Kidney (tissue), 14 donors: ENCODE data around the gene DCHS1. TPM values are rescaled to one million over a fixed set of nuclear protein-coding genes. Genes with fewer than 3 reads are reported as not detected.

Experiments used
- DNase-seq, 5 donors: peaks; one replicate each; pipeline ENCODE4 v3.0.0-alpha.2; 2013 to 2020
- FAIRE-seq: peaks from 2 replicates; lab custom pipeline; 2012; peaks lifted over from hg19 to GRCh38; lab: Jason Lieb, UNC
- H3K27ac ChIP-seq, 2 donors: one replicate each; pipeline ENCODE4 v1.7.0; 2013; ENCODE audit warnings: low read depth in 2 of 2, low read length in 2 of 2, inconsistent platforms in 1 of 2
- H3K27me3 ChIP-seq: one replicate; pipeline ENCODE4 v1.7.1; 2013; ENCODE audit warnings: low read length, inconsistent platforms; ENCODE audit not compliant: control insufficient read depth, insufficient read depth
- H3K36me3 ChIP-seq, 3 donors: one replicate each; pipeline versions ENCODE4 v1.7.0 to v1.7.1; 2013; ENCODE audit warnings: low read length in 3 of 3, control low read depth in 1 of 3, inconsistent platforms in 1 of 3; ENCODE audit not compliant: insufficient read depth in 3 of 3, control insufficient read depth in 2 of 3
- H3K4me1 ChIP-seq, 3 donors: one replicate each; pipeline versions ENCODE4 v1.7.0 to v1.7.1; 2013; ENCODE audit warnings: low read length in 3 of 3, inconsistent platforms in 1 of 3, low read depth in 1 of 3; ENCODE audit not compliant: control insufficient read depth in 2 of 3, insufficient read depth in 2 of 3
- H3K4me3 ChIP-seq, 3 donors: one replicate each; pipeline versions ENCODE4 v1.7.0 to v1.8.1; 2013; ENCODE audit warnings: low read length in 3 of 3, control low read depth in 1 of 3, inconsistent platforms in 1 of 3
- H3K9ac ChIP-seq, 3 donors: one replicate each; pipeline versions ENCODE4 v1.7.0 to v1.7.1; 2013; ENCODE audit warnings: low read length in 3 of 3, control low read depth in 1 of 3, inconsistent platforms in 1 of 3
- H3K9me3 ChIP-seq, 3 donors: one replicate each; pipeline versions ENCODE4 v1.7.0 to v1.7.1; 2013; ENCODE audit warnings: low read length in 3 of 3, control low read depth in 1 of 3, inconsistent platforms in 1 of 3; ENCODE audit not compliant: control insufficient read depth in 2 of 3, insufficient read depth in 1 of 3
- intact Hi-C: fragments of 100-400 bp; cut with DNase I; formaldehyde crosslinking; loops from one replicate; pipeline ENCODE4 v1.11.1; 2022
- polyA plus RNA-seq: library from polyadenylated mRNA; stranded (reverse); fragments of 350-450 nt; fragmentation: Illumina TruSeq; extraction: RNeasy Lipid Tissue Mini Kit (QIAGEN cat#74804); gene quantifications from one replicate; pipeline ENCODE4 v1.2.3, GENCODE V29; 2014; ENCODE audit warnings: low read depth, low replicate concordance; ENCODE audit not compliant: insufficient read depth
- total RNA-seq: library from RNA; stranded (reverse); fragmentation: NEBNext Ultra II Directional; extraction: Animal tissue kit (Norgen Biotek cat#: 25700); gene quantifications from one replicate; pipeline ENCODE4 v1.2.1, GENCODE V29; 2021
- TF ChIP-seq, protein P1 (sequence below): IDR thresholded peaks from 3 replicates; pipeline ENCODE4 v1.5.1; 2012; ENCODE audit warnings: mild to moderate bottlenecking, moderate library complexity, borderline replicate concordance; ENCODE audit not compliant: insufficient read depth; ENCODE audit errors: extremely low read depth
- donor health status: control.
- donor health status: control.
- donor health status: control.
- donor health status: control.
- donor health status: control.
- donor health status: DM: yes; HTN: yes; CAD: no.
- donor health status: Normal renal cell carcinoma (clear cell type).

Gene DCHS1
- total and polyA plus RNA-seq, 2 donors from 2014 or later, result 2.4 to 17.0 TPM

DNA sequence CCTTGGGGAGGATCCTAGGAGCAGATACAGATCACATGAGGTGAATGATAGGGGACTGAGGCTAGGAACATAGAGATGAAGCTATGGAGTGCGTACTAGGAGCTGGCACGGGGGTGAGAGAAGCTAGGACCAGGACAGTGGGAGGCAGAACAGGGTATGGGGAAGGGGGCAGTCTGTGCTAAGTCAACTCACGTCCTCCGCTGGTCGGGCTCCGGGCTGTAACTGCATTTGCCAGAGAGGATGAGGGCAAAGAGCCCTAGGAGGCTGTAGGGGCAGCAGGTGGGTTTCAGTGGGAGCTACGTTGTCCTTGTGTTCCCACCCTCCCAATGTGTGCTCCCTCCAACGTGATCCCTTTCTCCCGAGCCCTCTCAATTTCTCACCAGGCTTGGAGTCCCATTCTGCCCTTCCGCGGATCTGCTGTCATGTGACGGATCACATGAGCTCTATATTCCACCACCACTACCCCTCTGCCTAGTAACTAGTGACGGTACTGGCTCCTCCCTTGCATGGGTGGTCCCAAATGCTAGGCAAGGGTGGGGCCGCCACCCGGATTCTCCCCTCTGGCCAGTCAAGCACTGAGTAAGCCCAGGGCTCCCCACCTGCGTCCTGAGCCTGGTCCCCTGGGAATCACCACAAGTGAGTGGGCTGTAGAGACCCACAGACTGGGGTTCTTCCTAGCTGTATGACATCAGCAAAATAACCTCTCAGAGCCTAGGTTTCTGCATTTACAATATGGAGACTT lies 36.4 kb downstream of the DCHS1 start, which contains the start of gene TPP1:
Gene TPP1 (minus strand): TSS at position 419 of the 742 bp plus-strand sequence. CDS start 22 bp downstream, at position 397.
- H3K9ac ChIP-seq, result peak within 1 kb of the TSS; percentile 54 to 92 (median 90)
- intact Hi-C loops, result no loop called here
- TF ChIP-seq, protein P1, sequence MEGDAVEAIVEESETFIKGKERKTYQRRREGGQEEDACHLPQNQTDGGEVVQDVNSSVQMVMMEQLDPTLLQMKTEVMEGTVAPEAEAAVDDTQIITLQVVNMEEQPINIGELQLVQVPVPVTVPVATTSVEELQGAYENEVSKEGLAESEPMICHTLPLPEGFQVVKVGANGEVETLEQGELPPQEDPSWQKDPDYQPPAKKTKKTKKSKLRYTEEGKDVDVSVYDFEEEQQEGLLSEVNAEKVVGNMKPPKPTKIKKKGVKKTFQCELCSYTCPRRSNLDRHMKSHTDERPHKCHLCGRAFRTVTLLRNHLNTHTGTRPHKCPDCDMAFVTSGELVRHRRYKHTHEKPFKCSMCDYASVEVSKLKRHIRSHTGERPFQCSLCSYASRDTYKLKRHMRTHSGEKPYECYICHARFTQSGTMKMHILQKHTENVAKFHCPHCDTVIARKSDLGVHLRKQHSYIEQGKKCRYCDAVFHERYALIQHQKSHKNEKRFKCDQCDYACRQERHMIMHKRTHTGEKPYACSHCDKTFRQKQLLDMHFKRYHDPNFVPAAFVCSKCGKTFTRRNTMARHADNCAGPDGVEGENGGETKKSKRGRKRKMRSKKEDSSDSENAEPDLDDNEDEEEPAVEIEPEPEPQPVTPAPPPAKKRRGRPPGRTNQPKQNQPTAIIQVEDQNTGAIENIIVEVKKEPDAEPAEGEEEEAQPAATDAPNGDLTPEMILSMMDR, result no peak
- H3K4me3 ChIP-seq, result peak within 1 kb of the TSS; percentile 70 to 92 (median 78)
- peak; percentile 94 to 98 (median 95) for DNase-seq
- FAIRE-seq, result peak; percentile 92
- H3K36me3 ChIP-seq, result peaks cover 4 to 15% (median 7%) of the 10 kb centered on the region in 3 donors
- H3K4me1 ChIP-seq, result peaks cover 0 to 8% (median 3%) of the 10 kb centered on the region in 3 donors
- H3K9me3 ChIP-seq, result no peaks in the 10 kb centered on the region
- H3K27me3 ChIP-seq, result no peaks in the 10 kb centered on the region
- peak within 1 kb of the TSS; percentile 81 to 89 for H3K27ac ChIP-seq

DNA sequence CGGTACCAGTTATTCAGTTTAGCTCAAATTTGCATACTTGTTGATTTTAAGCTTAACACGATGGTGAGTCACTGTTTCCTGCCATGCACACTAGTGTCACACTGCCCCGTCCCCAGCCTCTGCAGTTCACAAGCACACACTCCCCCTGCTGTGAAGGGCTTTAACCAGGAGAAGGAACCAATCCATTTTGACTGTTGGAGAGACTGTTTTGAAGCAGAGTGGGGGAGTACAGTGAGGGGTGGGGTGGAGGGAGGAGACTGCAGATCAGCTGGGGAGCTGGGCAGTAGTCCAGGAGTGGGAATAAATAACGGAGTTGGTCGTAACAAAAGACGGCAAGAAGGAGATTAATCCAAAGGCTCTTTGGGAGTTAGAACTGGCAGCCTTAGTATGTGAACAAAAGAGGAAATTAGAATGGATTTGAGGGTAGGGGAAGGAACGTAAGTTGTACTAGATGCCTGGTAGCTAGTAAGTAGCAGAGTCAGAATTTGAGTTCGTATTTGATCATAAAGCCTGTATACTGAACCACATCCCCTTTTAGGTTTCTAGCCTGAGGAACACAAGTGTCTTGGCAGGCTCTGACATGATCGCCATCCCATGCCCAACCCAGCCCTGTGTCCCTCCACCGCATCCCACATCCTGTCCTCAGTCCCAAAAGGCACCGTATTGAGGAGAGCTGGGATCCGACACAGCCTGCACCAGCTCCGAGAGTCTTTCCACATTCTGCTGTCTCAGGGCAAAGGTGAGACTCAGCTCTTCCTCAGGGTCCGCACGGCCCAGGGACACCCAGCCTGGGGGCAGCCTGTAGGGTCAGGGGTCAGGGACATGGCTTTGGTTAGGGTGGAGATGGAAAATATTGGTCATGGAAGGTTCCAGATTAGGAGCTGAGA lies 37.2 kb downstream of the DCHS1 start:
- DNase-seq (peak; percentile 67 to 91 (median 71)), FAIRE-seq (no peak)
- H3K9me3 ChIP-seq, result no peaks in the 10 kb centered on the region
- H3K27me3 ChIP-seq, result no peaks in the 10 kb centered on the region
- peak overlapping the region; percentile 70 to 92 (median 78) for H3K4me3 ChIP-seq
- intact Hi-C loops, result no loop called here
- peak overlapping the region; percentile 81 to 89 for H3K27ac ChIP-seq
- H3K9ac ChIP-seq, result peak overlapping the region; percentile 54 to 92 (median 90)
- peaks cover 0 to 8% (median 3%) of the 10 kb centered on the region in 3 donors for H3K4me1 ChIP-seq
- H3K36me3 ChIP-seq, result peaks cover 4 to 15% (median 7%) of the 10 kb centered on the region in 3 donors
- TF ChIP-seq, protein P1, result peak; percentile 18

DNA sequence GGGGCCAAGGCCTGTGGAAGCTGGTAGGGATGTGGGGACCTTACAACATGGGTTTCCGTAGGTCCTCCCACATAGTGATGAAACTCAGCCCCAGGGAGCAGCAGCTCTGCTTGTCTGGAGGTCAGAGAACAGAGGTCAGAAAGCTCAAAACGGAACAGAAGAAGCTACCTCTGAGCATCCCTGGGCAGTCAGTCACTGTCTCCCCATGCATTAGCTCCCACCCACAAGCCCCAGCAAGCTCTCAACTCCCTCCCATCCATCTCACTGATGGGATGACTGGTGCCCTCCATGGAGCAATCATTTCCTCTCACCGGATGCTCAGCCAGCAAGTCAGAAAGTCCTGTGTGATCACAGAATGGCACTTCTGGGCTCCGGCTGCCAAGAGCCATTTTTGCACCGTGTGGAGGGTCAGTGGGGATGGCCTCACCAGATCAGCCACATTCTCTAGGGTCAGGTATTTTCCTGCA lies 38.3 kb downstream of the DCHS1 start:
- FAIRE-seq, result no peak
- Histone ChIP-seq H3K36me3 (peaks cover 4 to 15% (median 7%) of the 10 kb centered on the region in 3 donors), H3K27ac (no peak overlapping the region), H3K4me3 (peak overlapping the region in 2 of 3 donors; percentile 78 to 92), H3K4me1 (peaks cover 0 to 12% (median 6%) of the 10 kb centered on the region in 3 donors), H3K27me3 (no peaks in the 10 kb centered on the region), H3K9me3 (no peaks in the 10 kb centered on the region), H3K9ac (no peak overlapping the region)
- intact Hi-C loops, result no loop called here
- peak in 1 of 5 donors; percentile 46 for DNase-seq
- TF ChIP-seq, protein P1, result no peak
